Mammary epithelial cell (primary cell): ENCODE results near the gene SLC7A5.

Experiments
- EZH2 ChIP-seq: IDR thresholded peaks from 2 replicates; pipeline ENCODE4 v1.6.1; 2012; ENCODE audit warnings: low read length, inconsistent platforms, borderline replicate concordance
- TF ChIP-seq, protein P1 (sequence below), 2 donors: IDR thresholded peaks in 1 of 2; conservative IDR thresholded peaks in 1 of 2; 2 replicates each; pipeline ENCODE4 v1.5.1; 2011 to 2012; ENCODE audit warnings: inconsistent platforms in 2 of 2, low read length in 2 of 2, mild to moderate bottlenecking in 2 of 2, control low read depth in 1 of 2, low read depth in 1 of 2; ENCODE audit not compliant: insufficient read depth in 1 of 2; ENCODE audit errors: extremely low read depth in 1 of 2

DNA sequence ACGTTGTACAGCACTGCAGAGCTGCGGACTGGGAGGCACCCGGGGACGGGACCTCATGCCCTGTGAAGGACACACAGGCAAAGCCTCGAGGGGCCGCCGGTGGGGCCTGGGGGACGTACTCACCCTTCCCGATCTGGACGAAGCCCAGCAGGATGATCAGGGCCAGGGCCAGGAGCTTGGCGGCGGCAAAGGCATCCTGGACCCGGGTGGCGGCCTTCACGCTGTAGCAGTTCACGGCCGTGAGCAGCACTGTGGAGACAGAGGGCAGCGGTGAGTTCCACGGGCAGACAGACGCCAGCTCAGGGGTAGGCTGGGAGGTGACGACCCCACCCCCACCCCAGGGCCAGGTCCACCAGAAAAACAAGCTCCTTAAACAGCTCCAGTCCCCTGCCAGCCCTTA lies 17.7 kb downstream of the SLC7A5 start:
- TF ChIP-seq, protein P1, sequence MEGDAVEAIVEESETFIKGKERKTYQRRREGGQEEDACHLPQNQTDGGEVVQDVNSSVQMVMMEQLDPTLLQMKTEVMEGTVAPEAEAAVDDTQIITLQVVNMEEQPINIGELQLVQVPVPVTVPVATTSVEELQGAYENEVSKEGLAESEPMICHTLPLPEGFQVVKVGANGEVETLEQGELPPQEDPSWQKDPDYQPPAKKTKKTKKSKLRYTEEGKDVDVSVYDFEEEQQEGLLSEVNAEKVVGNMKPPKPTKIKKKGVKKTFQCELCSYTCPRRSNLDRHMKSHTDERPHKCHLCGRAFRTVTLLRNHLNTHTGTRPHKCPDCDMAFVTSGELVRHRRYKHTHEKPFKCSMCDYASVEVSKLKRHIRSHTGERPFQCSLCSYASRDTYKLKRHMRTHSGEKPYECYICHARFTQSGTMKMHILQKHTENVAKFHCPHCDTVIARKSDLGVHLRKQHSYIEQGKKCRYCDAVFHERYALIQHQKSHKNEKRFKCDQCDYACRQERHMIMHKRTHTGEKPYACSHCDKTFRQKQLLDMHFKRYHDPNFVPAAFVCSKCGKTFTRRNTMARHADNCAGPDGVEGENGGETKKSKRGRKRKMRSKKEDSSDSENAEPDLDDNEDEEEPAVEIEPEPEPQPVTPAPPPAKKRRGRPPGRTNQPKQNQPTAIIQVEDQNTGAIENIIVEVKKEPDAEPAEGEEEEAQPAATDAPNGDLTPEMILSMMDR (conservative IDR thresholded peaks at IDR 0.05 in 1 of 2, IDR thresholded peaks at IDR 0.05 in 1 of 2; ENCODE audit: extremely low read depth in 1 of 2, insufficient read depth in 1 of 2, low read depth in 1 of 2, low read length in 2 of 2), result no peak
- TF ChIP-seq EZH2, result no peak
